ENCODE data around the gene ATG5.
"Not testable (repeated sequence)": the region's sequence is repeated elsewhere in the genome, so short reads cannot be mapped to it uniquely, and the experiment has no call there.

The ATG5 gene

GRCh38 chr6:106309766-106310373 lies 15.7 kb downstream of the ATG5 start:
- DNase-seq (ENCODE audit: low read depth) = peak; percentile 26

DNA sequence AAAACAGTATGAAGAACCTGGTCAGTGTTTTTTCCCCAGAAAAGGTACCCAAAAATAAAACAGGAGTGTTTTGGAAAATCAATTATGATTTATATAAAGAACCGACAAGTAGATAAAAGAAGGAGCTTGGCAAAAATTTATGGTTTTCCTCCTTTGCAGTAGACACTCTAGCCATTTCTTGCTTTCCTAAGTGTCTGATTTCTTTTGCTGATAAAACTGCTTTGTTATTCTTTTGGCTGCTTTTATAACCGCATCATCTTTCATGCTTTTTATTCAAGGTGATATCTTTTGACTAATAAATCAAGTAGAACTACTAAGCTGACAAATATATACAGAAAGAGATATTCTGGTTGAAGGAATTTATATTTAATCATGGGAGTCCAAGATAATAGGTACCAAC lies 16.6 kb downstream of the ATG5 start:
- DNase-seq (ENCODE audit: low read depth) = no peak

- DNase-seq (ENCODE audit: low read depth) = no peak
These were observed 19.8 kb downstream of the ATG5 start for GRCh38 chr6:106305740-106306139.

- peak; percentile 36 for DNase-seq (ENCODE audit: low read depth)
These were observed 24.6 kb downstream of the ATG5 start for GRCh38 chr6:106300944-106301343.

GRCh38 chr6:106300020-106300780 lies 25.4 kb downstream of the ATG5 start:
- DNase-seq (ENCODE audit: low read depth) = no peak

- DNase-seq (ENCODE audit: low read depth) = no peak
These were observed 32.4 kb downstream of the ATG5 start for GRCh38 chr6:106293116-106293515.

GRCh38 chr6:106290954-106291353 lies 34.6 kb downstream of the ATG5 start:
- no peak for DNase-seq (ENCODE audit: low read depth)

- no peak for DNase-seq (ENCODE audit: low read depth)
These were observed 35.5 kb downstream of the ATG5 start for GRCh38 chr6:106290032-106290431.

DNA sequence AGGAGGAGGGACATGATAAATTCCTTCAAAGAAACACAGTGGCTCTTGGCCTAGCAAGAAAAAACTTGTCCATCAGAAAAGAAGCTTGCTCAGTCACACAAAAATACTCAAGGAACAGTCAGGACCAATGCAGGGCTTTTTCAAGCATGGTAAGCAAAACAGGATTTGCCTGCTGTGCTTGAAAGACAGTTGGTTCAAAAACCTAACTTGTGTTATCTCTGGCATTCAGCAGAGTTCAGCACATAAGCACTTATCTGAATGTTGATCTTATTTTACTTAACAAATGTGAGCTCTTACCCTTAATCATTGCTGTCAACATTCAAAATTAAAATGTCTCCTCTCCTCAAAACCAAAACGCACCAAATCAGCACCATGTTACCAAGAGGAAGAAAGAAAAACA lies 38.3 kb downstream of the ATG5 start:
- no peak for DNase-seq (ENCODE audit: low read depth)

- no peak for DNase-seq (ENCODE audit: low read depth)
These were observed 38.8 kb downstream of the ATG5 start for GRCh38 chr6:106286746-106287145.

DNA sequence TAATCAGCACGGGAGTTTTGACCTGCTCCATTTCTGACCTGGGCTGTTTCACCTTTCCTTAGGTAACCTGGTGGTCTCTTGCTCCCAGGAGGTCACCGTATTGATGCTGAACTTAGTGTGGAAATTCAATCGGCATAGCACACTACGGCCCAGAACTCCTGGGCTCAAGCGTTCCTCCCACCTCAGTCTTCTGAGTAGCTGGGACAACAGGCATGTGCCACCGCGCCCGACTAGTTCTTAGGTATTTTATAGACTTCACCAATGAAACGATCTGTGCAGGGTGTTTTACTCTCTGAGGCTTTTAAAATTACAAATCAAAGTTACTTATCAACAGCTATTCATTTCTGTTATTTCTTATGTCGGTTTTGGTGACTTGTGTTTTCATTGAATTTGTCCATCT lies 42.1 kb downstream of the ATG5 start:
- no peak for DNase-seq (ENCODE audit: low read depth)

- no peak for DNase-seq (ENCODE audit: low read depth)
These were observed 43.9 kb downstream of the ATG5 start for GRCh38 chr6:106281661-106282060.

DNA sequence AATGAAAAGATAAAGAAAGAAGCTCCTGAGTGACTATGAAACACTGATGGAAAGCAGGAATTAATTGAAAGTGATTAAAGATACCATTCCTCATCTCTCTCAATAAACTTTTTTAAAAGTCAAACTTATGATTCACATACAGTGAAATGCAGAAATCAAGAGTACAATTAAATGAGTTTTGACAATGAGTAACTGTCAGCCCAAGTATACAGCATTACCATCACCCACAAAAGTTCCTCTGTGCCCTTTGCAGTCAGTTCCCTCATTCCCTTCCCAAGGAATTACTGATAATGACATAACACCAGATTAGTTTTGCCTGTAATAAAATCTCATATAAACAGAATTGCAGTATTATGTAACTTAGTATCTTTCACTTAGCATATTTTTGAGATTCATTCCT lies 44.5 kb downstream of the ATG5 start:
- DNase-seq (ENCODE audit: low read depth) = no peak

DNA sequence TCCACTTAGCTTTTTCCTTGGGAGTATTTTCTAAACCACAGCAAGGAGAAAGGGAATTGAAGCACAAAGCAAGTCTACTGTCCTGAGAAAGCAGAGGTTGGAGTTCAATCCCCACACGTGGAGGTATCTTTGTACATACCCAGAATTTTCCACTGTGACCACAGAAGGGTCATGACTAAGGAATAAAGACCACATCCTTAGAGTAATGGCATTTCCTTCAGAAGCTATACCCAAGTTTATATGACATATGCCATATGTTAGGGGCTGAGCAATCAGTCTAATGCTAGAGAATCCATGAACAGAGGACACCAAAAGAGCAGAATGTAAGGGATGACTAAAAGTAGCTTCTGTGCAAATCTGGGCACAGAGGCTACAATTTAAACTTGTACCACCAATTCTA lies 46.4 kb downstream of the ATG5 start:
- DNase-seq (ENCODE audit: low read depth) = no peak

- DNase-seq (ENCODE audit: low read depth) = no peak
These were observed 49.9 kb downstream of the ATG5 start for GRCh38 chr6:106275692-106276091.

DNA sequence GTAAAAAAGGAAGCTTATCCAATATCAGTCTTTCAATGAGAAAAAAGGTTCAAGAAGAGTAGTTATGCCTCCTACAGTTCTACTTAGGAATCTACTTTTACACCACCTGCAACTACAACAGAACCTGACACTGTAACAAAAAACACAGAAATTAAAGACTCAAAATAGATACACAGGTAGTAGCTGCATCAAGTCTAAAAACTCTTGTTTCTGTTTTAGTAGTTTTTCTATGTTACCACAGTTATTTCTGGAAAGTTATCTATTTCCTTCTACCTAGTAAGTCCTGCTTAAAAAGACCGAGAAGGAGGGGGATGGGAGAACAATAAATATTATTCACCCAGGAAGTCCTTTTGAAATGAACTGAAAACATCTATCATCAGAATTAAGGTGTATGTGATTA lies 52.5 kb downstream of the ATG5 start:
- DNase-seq (ENCODE audit: low read depth) = no peak

DNA sequence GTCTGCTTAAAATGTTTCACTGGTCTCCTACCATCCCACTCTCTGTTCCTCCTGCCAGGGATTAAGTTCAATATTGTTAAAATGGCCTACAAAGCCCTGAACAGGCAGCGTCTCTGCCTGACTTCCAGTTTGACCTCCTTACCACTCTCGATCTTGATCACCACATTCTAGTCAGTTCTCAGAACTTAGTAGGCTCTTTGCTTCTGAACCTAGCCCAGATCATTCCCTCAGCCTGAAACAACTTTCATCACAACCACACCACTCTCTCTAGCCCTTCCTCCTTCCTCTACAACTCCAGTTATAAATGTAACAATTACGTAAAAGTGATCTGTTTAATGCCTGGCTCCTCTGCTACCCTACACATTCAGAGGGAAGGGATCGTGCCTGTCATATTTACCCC lies 53.3 kb downstream of the ATG5 start:
- DNase-seq (ENCODE audit: low read depth) = no peak

GRCh38 chr6:106270414-106270813 lies 55.1 kb downstream of the ATG5 start:
- DNase-seq (ENCODE audit: low read depth) = no peak

DNA sequence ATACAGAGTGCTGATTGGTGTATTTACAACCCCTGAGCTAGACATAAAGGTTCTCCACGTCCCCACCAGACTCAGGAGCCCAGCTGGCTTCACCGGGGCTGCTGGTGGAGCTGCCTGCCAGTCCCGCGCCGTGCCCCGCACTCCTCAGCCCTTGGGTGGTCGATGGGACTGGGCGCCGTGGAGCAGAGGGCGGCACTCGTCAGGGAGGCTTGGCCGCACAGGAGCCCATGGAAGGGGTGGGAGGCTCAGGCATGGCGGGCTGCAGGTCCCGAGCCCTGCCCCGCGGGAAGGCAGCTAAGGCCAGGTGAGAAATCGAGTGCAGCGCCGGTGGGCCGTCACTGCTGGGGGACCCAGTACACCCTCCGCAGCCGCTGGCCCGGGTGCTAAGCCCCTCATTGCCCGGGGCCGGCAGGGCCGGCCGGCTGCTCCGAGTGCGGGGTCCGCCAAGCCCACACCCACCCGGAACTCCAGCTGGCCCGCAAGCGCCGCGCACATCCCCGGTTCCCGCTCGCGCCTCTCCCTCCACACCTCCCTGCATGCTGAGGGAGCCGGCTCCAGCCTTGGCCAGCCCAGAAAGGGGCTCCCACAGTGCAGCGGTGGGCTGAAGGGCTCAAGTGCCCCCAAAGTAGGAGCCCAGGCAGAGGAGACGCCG lies 56.2 kb downstream of the ATG5 start:
- not testable (repeated sequence) for DNase-seq (ENCODE audit: low read depth)

- DNase-seq (ENCODE audit: low read depth) = not testable (repeated sequence)
These were observed 57.1 kb downstream of the ATG5 start for GRCh38 chr6:106268500-106268899.

DNA sequence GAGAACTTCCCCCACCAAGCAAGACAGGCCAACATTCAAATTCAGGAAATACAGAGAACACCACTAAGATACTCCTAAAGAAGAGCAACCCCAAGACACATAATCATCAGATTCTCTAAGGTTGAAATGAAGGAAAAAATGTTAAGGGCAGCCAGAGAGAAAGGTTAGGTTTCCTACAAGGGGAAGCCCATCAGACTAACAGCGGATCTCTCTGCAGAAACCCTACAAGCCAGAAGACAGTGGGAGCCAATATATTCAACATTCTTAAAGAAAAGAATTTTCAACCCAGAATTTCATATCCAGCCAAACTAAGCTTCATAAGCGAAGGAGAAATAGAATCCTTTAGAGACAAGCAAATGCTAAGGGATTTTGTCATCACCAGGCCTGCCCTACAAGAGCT lies 61.1 kb downstream of the ATG5 start:
- DNase-seq (ENCODE audit: low read depth) = not testable (repeated sequence)

- not testable (repeated sequence) for DNase-seq (ENCODE audit: low read depth)
These were observed 65.8 kb downstream of the ATG5 start for GRCh38 chr6:106259748-106260147.

DNA sequence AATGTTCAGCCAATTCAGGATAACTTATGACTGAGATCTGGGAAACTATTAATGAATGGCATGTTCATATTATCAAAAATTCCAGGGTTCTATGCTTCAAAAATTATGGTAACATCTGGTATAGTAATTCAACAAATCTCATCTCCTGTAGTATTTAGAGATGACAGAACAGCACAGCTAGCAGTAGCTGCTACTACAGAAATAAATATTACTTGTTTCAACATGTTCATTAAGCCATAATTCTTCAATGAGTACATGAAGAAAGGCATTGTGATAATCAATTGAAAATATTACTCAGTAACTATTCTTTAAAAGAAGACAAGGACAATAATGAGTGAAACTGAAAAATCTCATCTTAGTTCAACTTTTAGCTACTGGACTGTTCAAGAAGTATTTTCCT lies 66.8 kb downstream of the ATG5 start:
- no peak for DNase-seq (ENCODE audit: low read depth)

All from stromal cell of bone marrow (primary cell).